Measurements from ENCODE around the gene TSBP1. TPM values are rescaled to one million over a fixed set of nuclear protein-coding genes. Genes with fewer than 3 reads are reported as not detected.
A peak's percentile ranks its signal among the peaks of the same experiment; 100 is the strongest.
"Not testable (repeated sequence)": the region's sequence is repeated elsewhere in the genome, so short reads cannot be mapped to it uniquely, and the experiment has no call there.

Gene TSBP1
- total RNA-seq, 4 donors from 2014 or later = not detected

DNA sequence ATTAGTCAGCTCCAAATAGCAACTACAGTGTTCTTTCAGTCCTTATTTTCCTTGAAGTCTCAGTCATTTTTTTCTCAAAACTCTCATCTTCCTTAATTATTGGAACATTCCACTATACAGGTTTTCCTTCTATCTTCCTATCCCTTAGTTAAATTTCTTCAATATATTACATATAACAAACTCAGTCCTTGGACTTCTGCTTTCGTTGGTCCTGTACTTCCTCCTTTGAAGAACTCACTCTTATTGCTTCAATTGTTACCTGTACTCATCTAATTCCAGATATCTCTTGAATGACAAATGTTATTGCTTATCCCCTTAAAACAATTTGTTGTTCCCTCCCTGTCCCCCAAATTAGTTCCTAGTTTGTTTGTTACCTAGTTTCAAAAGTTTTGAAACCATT is 80.2 kb downstream of the TSBP1 start:
- Histone ChIP-seq H3K4me3 (no peak overlapping the region), H3K9me3 (no peaks in the 10 kb centered on the region), H3K4me1 (no peaks in the 10 kb centered on the region), H3K36me3 (no peaks in the 10 kb centered on the region), H3K27ac (no peak overlapping the region), H3K27me3 (no peaks in the 10 kb centered on the region)
- no peak for DNase-seq
- TF ChIP-seq, protein P1, sequence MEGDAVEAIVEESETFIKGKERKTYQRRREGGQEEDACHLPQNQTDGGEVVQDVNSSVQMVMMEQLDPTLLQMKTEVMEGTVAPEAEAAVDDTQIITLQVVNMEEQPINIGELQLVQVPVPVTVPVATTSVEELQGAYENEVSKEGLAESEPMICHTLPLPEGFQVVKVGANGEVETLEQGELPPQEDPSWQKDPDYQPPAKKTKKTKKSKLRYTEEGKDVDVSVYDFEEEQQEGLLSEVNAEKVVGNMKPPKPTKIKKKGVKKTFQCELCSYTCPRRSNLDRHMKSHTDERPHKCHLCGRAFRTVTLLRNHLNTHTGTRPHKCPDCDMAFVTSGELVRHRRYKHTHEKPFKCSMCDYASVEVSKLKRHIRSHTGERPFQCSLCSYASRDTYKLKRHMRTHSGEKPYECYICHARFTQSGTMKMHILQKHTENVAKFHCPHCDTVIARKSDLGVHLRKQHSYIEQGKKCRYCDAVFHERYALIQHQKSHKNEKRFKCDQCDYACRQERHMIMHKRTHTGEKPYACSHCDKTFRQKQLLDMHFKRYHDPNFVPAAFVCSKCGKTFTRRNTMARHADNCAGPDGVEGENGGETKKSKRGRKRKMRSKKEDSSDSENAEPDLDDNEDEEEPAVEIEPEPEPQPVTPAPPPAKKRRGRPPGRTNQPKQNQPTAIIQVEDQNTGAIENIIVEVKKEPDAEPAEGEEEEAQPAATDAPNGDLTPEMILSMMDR (IDR thresholded peaks at IDR 0.05) = no peak
- TF ChIP-seq POLR2A (IDR thresholded peaks at IDR 0.05) = no peak

DNA sequence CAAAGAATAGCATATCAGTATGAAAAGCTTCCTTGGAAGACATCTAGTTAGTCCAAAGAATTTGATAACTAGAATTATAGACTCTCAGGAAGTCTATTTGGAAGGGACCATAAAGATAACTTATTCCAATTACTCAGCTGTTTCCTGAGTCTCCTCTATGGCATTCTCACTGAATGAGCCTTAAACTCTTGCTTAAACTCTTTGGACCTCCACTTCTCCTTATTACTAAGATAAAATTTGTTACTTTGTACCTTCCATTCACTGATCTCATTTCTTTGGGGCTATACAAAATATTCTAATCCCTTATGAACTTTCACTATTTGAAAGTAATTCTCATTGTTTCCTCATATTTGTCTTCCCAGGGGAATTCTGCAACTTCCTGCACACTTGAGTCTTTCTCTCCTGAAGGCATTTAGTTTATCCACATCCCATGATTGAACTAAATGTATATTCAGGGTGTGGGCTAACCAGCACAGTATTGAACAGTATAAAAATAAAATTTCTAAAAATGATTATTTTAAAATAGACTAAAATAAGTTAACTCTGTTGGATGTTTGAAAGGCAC is 80.7 kb downstream of the TSBP1 start:
- DNase-seq = no peak
- Histone ChIP-seq H3K4me1 (no peaks in the 10 kb centered on the region), H3K27ac (no peak overlapping the region), H3K9me3 (no peaks in the 10 kb centered on the region), H3K36me3 (no peaks in the 10 kb centered on the region), H3K27me3 (no peaks in the 10 kb centered on the region), H3K4me3 (no peak overlapping the region)
- TF ChIP-seq, protein P1 (IDR thresholded peaks at IDR 0.05) = no peak
- no peak for TF ChIP-seq POLR2A (IDR thresholded peaks at IDR 0.05)

DNA sequence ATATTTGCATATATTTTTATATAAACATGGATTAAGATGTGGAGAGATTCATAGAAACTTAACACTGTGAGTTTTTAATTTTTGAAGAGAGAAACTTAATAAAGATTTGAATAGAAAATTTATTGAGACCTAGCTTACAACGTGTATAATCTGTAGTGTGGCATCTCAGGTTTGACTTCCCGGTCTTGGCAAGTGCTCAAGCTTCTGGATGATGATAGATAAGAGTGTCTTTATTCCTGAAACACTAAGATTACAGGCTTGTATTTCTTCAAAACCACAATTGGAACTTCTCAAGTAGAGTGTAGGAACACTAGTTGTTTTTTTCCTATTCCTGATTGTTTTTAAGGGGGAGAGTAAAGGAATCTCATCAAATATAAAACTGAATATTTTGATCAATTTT is 83.3 kb downstream of the TSBP1 start:
- Histone ChIP-seq H3K4me3 (no peak overlapping the region), H3K27me3 (no peaks in the 10 kb centered on the region), H3K36me3 (no peaks in the 10 kb centered on the region), H3K27ac (no peak overlapping the region), H3K9me3 (no peaks in the 10 kb centered on the region), H3K4me1 (no peaks in the 10 kb centered on the region)
- DNase-seq = no peak
- TF ChIP-seq, protein P1 (IDR thresholded peaks at IDR 0.05) = no peak
- TF ChIP-seq POLR2A (IDR thresholded peaks at IDR 0.05) = no peak

DNA sequence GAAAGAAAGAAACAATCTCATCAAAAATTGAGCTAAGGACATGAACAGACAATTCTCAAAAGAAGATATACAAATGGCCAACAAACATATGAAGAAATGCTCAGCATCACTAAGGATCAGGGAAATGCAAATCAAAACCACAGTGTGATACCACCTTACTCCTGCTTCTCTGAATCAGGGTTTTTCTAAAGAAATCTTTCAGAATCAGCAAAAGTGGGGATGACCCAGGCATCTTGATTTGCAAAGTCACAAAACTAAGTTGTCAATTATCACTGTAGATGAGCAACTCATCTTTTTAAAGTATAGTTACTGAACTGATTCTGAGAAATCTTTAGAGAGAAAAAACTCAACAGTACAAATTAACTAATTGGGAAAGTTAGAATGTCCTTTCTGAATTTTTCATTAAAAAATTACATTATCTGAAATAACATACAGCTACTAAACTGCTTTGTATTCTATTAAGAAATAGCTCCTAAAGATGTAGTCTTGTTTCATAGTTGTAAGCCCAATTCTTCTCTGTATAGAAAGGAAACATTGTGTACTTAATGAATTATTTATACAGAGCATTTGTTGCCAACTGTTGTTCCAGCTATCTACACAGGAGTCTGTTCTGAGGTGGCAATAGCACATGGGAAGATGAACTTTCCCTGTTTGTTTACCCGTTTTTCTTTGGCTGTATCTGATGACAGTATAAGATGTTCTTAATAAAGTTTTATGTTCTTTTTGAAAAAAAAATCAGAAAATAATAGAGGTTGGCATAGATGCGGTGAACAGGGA is 97.7 kb downstream of the TSBP1 start:
- H3K4me3 ChIP-seq, H3K36me3 ChIP-seq, H3K27ac ChIP-seq, DNase-seq, H3K27me3 ChIP-seq, H3K9me3 ChIP-seq, H3K4me1 ChIP-seq: not testable (repeated sequence)

DNA sequence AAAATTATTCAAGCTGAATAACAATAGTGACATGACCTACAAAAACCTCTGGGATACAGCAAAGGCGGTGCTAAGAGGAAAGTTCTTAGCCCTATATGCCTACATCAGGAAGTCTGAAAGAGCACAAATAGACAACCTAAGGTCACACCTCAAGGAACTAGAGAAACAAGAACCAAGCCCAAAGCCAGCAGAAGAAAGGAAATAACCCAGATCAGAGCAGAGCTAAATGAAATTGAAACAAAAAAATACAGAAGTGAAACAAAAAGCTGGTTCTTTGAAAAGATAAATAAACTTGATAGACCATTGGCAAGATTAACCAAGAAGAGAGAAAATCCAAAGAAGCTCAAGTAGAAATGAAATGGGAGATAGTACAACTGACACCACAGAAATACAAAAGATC is 100.3 kb downstream of the TSBP1 start:
- no peaks in the 10 kb centered on the region for H3K9me3 ChIP-seq
- H3K27ac ChIP-seq = peak overlapping the region in 2 of 4 donors; percentile 9 to 66
- DNase-seq = no peak
- TF ChIP-seq, protein P1 (IDR thresholded peaks at IDR 0.05) = no peak
- TF ChIP-seq POLR2A (IDR thresholded peaks at IDR 0.05) = no peak
- no peak overlapping the region for H3K4me3 ChIP-seq
- no peaks in the 10 kb centered on the region for H3K27me3 ChIP-seq
- no peaks in the 10 kb centered on the region for H3K4me1 ChIP-seq
- H3K36me3 ChIP-seq = no peaks in the 10 kb centered on the region

DNA sequence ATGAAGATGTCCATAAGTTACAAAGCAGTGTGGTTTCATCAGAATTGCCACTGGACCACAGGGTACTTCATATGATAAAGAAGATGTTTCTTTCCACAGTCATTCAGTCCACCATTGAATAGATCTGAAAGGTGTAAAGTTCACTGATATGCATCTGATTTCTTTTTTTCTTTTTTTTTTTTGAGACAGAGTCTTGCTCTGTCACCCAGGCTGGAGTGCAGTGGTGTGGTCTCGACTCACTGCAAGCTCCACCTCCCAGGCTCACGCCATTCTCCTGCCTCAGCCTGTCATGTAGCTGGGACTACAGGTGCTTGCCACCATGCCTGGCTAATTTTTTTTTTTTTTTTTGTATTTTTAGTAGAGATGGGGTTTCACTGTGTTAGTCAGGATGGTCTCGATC is 103.2 kb downstream of the TSBP1 start:
- H3K4me1 ChIP-seq, H3K9me3 ChIP-seq, H3K36me3 ChIP-seq, H3K27ac ChIP-seq, H3K4me3 ChIP-seq, H3K27me3 ChIP-seq: not testable (repeated sequence)
- DNase-seq = peak in 1 of 3 donors; percentile 34
